HG03139 (cell line): ENCODE results near the gene ZNF761.

Experiments
- ATAC-seq: cut with Tn5 transposase; IDR thresholded peaks from one replicate; pipeline ENCODE4 v1.9.1; 2021; ENCODE audit not compliant: unreplicated experiment

ZNF761 gene

DNA sequence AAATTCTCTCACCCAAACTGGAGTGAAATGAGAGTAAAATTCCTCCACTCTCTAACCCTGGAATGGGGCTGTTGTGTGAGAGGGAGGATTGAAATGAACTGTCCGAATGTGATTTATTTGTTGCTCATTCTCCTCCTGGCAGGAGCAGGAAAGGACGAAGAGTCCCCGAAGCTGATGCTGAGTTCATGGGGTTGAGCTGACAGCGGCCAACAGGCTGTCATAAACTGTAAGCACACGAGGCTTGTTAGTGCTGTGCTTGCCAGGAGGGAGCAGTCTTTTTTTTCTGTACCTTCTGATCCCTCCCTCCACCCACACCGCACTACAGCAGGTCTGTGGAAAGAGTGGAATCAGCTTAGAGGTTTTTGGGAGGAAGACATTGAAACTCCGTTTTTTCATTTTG, 73.1 kb downstream of the ZNF761 start:
- no peak for ATAC-seq

DNA sequence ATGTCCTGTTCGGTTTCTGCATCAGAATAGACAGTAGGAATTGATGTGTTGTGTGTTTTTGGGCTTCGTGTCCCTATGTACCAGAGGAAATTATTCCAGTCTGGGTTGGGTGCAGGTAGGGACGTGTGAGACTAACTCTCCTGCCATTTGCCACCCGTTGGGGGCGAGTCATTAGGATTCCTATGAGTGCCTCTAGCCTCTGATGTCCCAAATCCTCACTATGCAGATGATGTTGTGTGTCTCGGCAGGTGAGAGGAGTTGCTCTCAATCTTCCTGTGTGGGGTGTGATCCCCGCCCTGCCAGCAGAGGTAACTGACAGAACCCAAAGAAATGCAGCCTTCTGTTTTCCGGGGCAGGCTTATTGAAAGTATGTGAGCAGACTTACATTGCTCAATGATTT, 74.9 kb downstream of the ZNF761 start:
- ATAC-seq: no peak
